Thoracic aorta (tissue), 2 donors: ENCODE measurements around the gene ADCY4. TPM values are rescaled to one million over a fixed set of nuclear protein-coding genes. Genes with fewer than 3 reads are reported as not detected.
A peak's percentile ranks its signal among the peaks of the same experiment; 100 is the strongest.

ENCODE experiments used
- ATAC-seq: fragments of 150-250 bp; one replicate; pipeline ENCODE4 v1.8.0; 2017; ENCODE audit warnings: low read depth; ENCODE audit not compliant: insufficient number of reproducible peaks, low FRiP score
- DNase-seq: peaks from one replicate; pipeline ENCODE4 v3.0.0-alpha.2; 2020; ENCODE audit warnings: low spot score
- H3K27ac ChIP-seq, 2 donors: fragments of 200-600 bp; sonication (generic); 1 replicate in 1 of 2; 2 replicates in 1 of 2; pipeline ENCODE4 v1.5.1; 2016; ENCODE audit warnings: mild to moderate bottlenecking in 2 of 2, moderate library complexity in 2 of 2
- H3K27me3 ChIP-seq: fragments of 200-600 bp; sonication (generic); replicated peaks from 2 replicates; pipeline ENCODE4 v1.6.0; 2016; ENCODE audit warnings: mild to moderate bottlenecking; ENCODE audit not compliant: insufficient read depth
- H3K36me3 ChIP-seq: fragments of 200-600 bp; sonication (generic); one replicate; pipeline ENCODE4 v1.5.1; 2016
- H3K4me1 ChIP-seq, 2 donors: fragments of 200-600 bp; sonication (generic); 1 replicate in 1 of 2; 2 replicates in 1 of 2; pipeline versions ENCODE4 v1.5.1 to v1.6.0; 2016; ENCODE audit warnings: low read depth in 2 of 2, mild to moderate bottlenecking in 1 of 2; ENCODE audit not compliant: control insufficient read depth in 1 of 2
- H3K4me3 ChIP-seq: fragments of 200-600 bp; sonication (generic); 2 replicates; pipeline ENCODE4 v1.5.1; 2016; ENCODE audit warnings: mild to moderate bottlenecking
- H3K9me3 ChIP-seq: fragments of 200-600 bp; sonication (generic); 2 replicates; pipeline ENCODE4 v1.5.1; 2016
- CTCF ChIP-seq: fragments of 200-600 bp; sonication (generic); IDR thresholded peaks from one replicate; pipeline ENCODE4 v1.5.1; 2019; ENCODE audit warnings: antibody characterized with exemption
- total RNA-seq, 2 donors: library from RNA; depleted of rRNA; stranded (reverse); fragments of >200 nt; gene quantifications; one replicate each; pipeline versions ENCODE4 v1.1.0 to v1.2.3, GENCODE V29; 2016

ADCY4 gene
- total RNA-seq, 2 donors from 2014 or later = 25.5 to 28.7 TPM

GRCh38 chr14:24277071-24277470, 57.8 kb downstream of the ADCY4 start:
- H3K27me3 ChIP-seq = no peaks in the 10 kb centered on the region
- no peak overlapping the region for H3K4me3 ChIP-seq
- H3K27ac ChIP-seq = no peak overlapping the region
- H3K4me1 ChIP-seq = peaks cover 0 to under 1% of the 10 kb centered on the region in 2 donors
- ATAC-seq = no peak
- H3K36me3 ChIP-seq = no peaks in the 10 kb centered on the region
- no peak for TF ChIP-seq CTCF
- H3K9me3 ChIP-seq = no peaks in the 10 kb centered on the region
- DNase-seq = no peak

GRCh38 chr14:24274101-24274543, 60.7 kb downstream of the ADCY4 start:
- ATAC-seq = no peak
- H3K27ac ChIP-seq = peak overlapping the region in 1 of 2 donors; percentile 6
- TF ChIP-seq CTCF = no peak

GRCh38 chr14:24273422-24273998, 61.4 kb downstream of the ADCY4 start:
- ATAC-seq = no peak
- peaks cover 3 to 9% of the 10 kb centered on the region in 2 donors for H3K4me1 ChIP-seq
- no peak overlapping the region for H3K4me3 ChIP-seq
- H3K27me3 ChIP-seq = no peaks in the 10 kb centered on the region
- no peak for TF ChIP-seq CTCF
- H3K36me3 ChIP-seq = no peaks in the 10 kb centered on the region
- no peak for DNase-seq
- no peaks in the 10 kb centered on the region for H3K9me3 ChIP-seq
- peak overlapping the region in 1 of 2 donors; percentile 6 for H3K27ac ChIP-seq

More at GRCh38 chr14:24274101-24274543, 60.7 kb downstream of the ADCY4 start:
- DNase-seq = no peak
- Histone ChIP-seq H3K4me3 (no peak overlapping the region), H3K27me3 (no peaks in the 10 kb centered on the region), H3K36me3 (no peaks in the 10 kb centered on the region), H3K4me1 (peaks cover 3 to 9% of the 10 kb centered on the region in 2 donors), H3K9me3 (no peaks in the 10 kb centered on the region)

- no peaks in the 10 kb centered on the region for H3K36me3 ChIP-seq
- peaks cover 3 to 9% of the 10 kb centered on the region in 2 donors for H3K4me1 ChIP-seq
- DNase-seq (no peak), ATAC-seq (no peak)
- no peaks in the 10 kb centered on the region for H3K9me3 ChIP-seq
- H3K4me3 ChIP-seq = no peak overlapping the region
- H3K27me3 ChIP-seq = no peaks in the 10 kb centered on the region
- no peak overlapping the region for H3K27ac ChIP-seq
- no peak for TF ChIP-seq CTCF
Observed at GRCh38 chr14:24272467-24272866, 62.4 kb downstream of the ADCY4 start.

GRCh38 chr14:24271834-24272263, 63.0 kb downstream of the ADCY4 start:
- ATAC-seq (no peak), DNase-seq (no peak)
- Histone ChIP-seq H3K27me3 (no peaks in the 10 kb centered on the region), H3K4me1 (peaks cover 3 to 9% of the 10 kb centered on the region in 2 donors), H3K36me3 (peaks cover under 1% of the 10 kb centered on the region), H3K27ac (peak overlapping the region; percentile 94 to 95), H3K9me3 (no peaks in the 10 kb centered on the region), H3K4me3 (peak overlapping the region; percentile 79)
- TF ChIP-seq CTCF = no peak
